Tibial artery (tissue), 4 donors: Measurements from ENCODE around the gene NOTCH4.
"Not testable (repeated sequence)": the region's sequence is repeated elsewhere in the genome, so short reads cannot be mapped to it uniquely, and the experiment has no call there.

Source experiments
- DNase-seq, 2 donors: peaks; one replicate each; pipeline ENCODE4 v3.0.0-alpha.2; 2019
- H3K27ac ChIP-seq, 2 donors: fragments of 200-600 bp; sonication (generic) in 1 of 2; 1 replicate in 1 of 2; 2 replicates in 1 of 2; pipeline ENCODE4 v1.5.1; 2018 to 2019; ENCODE audit warnings: mild to moderate bottlenecking in 1 of 2
- H3K27me3 ChIP-seq, 2 donors: fragments of 200-600 bp; sonication (generic) in 1 of 2; one replicate each; pipeline versions ENCODE4 v1.5.1 to v1.6.0; 2016 to 2019
- H3K36me3 ChIP-seq, 3 donors: fragments of 200-600 bp; sonication (generic) in 2 of 3; one replicate each; pipeline ENCODE4 v1.5.1; 2016 to 2019; ENCODE audit warnings: mild to moderate bottlenecking in 2 of 3
- H3K4me1 ChIP-seq, 4 donors: fragments of 200-600 bp; sonication (generic) in 2 of 4; 1 replicate in 3 of 4; 2 replicates in 1 of 4; pipeline ENCODE4 v1.5.1; 2016 to 2019
- H3K4me3 ChIP-seq, 2 donors: fragments of 200-600 bp; sonication (generic) in 1 of 2; 1 replicate in 1 of 2; 2 replicates in 1 of 2; pipeline ENCODE4 v1.5.1; 2018 to 2019; ENCODE audit warnings: mild to moderate bottlenecking in 2 of 2
- H3K9me3 ChIP-seq, 3 donors: fragments of 200-600 bp; sonication (generic) in 1 of 3; one replicate each; pipeline ENCODE4 v1.5.1; 2016 to 2019
- intact Hi-C: fragments of 100-400 bp; cut with DNase I; formaldehyde crosslinking; loops from one replicate; pipeline ENCODE4 v1.15.0; 2023; ENCODE audit warnings: low total_unique reads
- TF ChIP-seq, protein P1 (sequence below), 2 experiments: fragments of 200-600 bp in 1 of 2; fragments of 450-650 bp in 1 of 2; IDR thresholded peaks; one replicate each; pipeline ENCODE4 v1.5.1; 2017 to 2019; ENCODE audit warnings: antibody characterized with exemption in 2 of 2, mild to moderate bottlenecking in 1 of 2, moderate library complexity in 1 of 2

Gene NOTCH4

DNA sequence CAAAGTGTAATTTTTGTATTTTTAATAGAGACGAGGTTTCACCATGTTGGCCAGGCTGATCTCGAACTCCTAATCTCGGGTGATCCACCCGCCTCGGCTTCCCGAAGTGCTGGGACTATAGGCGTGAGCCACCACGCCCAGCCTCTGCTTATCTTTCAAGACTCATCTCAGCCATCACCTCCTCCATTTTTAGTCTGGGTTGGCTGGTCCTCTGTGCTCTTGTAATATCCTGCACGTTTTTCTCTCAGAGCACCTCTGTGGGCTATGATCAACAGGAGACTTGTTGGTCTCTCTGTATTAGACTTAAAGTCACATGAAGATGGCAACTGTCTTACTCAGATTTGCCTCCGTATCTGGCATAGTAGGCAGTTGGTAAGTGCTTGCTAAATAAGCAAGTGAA lies 7.6 kb downstream of the NOTCH4 start:
- no peak overlapping the region for H3K27ac ChIP-seq
- TF ChIP-seq, protein P1, sequence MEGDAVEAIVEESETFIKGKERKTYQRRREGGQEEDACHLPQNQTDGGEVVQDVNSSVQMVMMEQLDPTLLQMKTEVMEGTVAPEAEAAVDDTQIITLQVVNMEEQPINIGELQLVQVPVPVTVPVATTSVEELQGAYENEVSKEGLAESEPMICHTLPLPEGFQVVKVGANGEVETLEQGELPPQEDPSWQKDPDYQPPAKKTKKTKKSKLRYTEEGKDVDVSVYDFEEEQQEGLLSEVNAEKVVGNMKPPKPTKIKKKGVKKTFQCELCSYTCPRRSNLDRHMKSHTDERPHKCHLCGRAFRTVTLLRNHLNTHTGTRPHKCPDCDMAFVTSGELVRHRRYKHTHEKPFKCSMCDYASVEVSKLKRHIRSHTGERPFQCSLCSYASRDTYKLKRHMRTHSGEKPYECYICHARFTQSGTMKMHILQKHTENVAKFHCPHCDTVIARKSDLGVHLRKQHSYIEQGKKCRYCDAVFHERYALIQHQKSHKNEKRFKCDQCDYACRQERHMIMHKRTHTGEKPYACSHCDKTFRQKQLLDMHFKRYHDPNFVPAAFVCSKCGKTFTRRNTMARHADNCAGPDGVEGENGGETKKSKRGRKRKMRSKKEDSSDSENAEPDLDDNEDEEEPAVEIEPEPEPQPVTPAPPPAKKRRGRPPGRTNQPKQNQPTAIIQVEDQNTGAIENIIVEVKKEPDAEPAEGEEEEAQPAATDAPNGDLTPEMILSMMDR (IDR thresholded peaks at IDR 0.05): no peak
- DNase-seq: no peak
- no peaks in the 10 kb centered on the region for H3K36me3 ChIP-seq
- no peaks in the 10 kb centered on the region for H3K4me1 ChIP-seq
- intact Hi-C loops: no loop called here
- H3K9me3 ChIP-seq: no peaks in the 10 kb centered on the region
- no peak overlapping the region for H3K4me3 ChIP-seq
- peaks cover 0 to 15% of the 10 kb centered on the region in 2 donors for H3K27me3 ChIP-seq

DNA sequence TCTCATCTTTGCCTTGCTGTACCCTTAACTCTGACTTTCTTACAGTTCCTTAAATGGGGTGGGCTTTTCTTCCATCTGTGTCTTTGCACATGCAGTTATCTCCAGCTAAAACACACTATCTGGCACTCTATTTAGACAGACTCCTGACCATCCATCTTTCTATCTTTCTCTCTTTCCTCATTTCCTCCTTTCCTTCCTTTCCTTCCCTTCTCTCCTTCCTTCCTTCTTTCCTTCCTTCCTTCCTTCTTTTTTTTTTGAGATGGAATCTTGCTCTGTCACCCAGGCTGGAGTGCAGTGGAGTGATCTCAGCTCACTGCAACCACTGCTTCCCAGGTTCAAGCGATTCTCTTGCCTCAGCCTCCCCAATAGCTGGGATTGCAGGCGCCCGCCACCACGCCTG lies 8.2 kb downstream of the NOTCH4 start:
- H3K9me3 ChIP-seq: no peaks in the 10 kb centered on the region
- DNase-seq: no peak
- TF ChIP-seq, protein P1 (IDR thresholded peaks at IDR 0.05): no peak
- no peaks in the 10 kb centered on the region for H3K4me1 ChIP-seq
- peaks cover 0 to 11% of the 10 kb centered on the region in 2 donors for H3K27me3 ChIP-seq
- intact Hi-C loops: no loop called here
- H3K36me3 ChIP-seq: no peaks in the 10 kb centered on the region
- H3K4me3 ChIP-seq: no peak overlapping the region
- no peak overlapping the region for H3K27ac ChIP-seq

DNA sequence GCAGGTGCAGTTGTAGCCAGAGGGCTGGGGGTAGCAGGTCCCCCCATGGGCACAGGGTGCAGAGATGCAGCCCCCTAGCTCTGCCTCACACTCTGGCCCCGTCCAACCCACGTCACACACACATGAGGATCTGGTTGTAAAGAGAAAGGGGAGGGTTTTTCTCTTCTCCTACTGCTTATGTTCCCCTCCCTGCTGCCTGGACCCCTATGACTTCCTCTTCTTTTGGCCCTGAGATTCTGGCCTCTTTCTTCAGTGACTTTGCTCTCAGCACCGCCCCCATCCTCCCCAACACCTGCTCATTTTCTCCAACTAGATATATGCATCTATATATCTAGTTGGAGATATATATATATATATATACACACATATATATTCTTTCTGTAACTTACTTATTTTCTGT lies 9.7 kb downstream of the NOTCH4 start:
- DNase-seq: no peak
- H3K36me3 ChIP-seq: no peaks in the 10 kb centered on the region
- no peak overlapping the region for H3K27ac ChIP-seq
- TF ChIP-seq, protein P1 (IDR thresholded peaks at IDR 0.05): no peak
- H3K9me3 ChIP-seq: no peaks in the 10 kb centered on the region
- H3K4me1 ChIP-seq: no peaks in the 10 kb centered on the region
- peaks cover 0 to 3% of the 10 kb centered on the region in 2 donors for H3K27me3 ChIP-seq
- no peak overlapping the region for H3K4me3 ChIP-seq
- intact Hi-C loops: no loop called here

DNA sequence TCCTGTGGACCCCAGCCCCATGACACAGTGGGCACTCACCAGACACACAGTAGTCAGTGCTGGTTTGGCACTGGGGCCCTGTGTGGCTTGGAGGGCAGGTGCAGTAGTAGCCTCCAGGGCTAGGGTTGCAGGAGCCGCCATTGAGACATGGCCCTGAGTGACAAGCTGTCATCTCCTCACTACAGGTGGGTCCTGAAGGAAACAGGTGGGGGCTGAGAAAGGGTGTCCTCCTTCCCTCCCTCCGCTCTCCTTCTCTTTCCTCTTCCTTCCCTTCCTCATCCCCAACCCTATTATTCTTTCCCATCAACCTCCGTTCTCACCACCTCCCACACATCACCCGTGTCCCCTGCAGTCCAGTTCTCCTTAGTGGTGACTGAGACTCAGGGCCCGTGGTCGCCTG lies 10.2 kb downstream of the NOTCH4 start:
- Histone ChIP-seq H3K36me3 (no peaks in the 10 kb centered on the region), H3K4me3 (no peak overlapping the region)

DNA sequence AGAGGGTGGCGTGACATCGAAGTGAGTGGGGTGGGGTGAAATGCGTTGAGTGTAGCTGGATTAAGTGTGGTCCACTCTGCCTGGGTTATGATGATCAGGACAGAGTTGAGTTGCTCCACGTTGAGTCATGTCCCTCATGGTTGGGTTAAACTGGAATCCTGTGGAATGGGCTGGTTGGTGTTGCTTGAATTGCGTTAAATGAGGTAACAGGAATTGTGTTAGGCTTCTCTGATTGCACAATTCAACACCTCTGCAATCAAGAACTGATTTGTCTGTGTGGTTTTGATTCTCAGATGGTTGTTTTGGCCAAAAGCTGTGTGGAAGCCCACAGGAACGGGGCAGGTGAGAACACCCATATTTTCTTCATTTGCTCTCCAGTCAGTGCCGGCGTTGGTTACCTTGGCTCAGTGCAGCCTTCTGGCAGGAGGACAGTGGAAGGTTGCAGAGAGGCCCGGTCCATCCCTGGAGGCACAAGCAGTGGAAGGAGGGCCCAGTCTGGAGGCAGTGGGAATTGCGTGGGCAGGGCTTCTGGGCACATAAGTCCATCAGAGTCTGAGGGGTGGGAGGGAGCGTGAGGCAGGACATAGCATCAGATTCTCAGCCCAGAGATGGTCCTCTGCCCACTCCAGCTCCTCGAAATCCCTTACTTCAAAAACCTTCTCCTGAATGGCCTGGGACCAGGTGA lies 11.6 kb downstream of the NOTCH4 start:
- H3K9me3 ChIP-seq: no peaks in the 10 kb centered on the region
- TF ChIP-seq, protein P1 (IDR thresholded peaks at IDR 0.05): no peak
- no peaks in the 10 kb centered on the region for H3K4me1 ChIP-seq
- DNase-seq: peak in 1 of 2 donors; percentile 53
- H3K27ac ChIP-seq: no peak overlapping the region
- intact Hi-C loops: no loop called here
- H3K36me3 ChIP-seq: no peaks in the 10 kb centered on the region
- peaks cover 0 to 3% of the 10 kb centered on the region in 2 donors for H3K27me3 ChIP-seq
- no peak overlapping the region for H3K4me3 ChIP-seq

More for the DNA sequence above, 10.2 kb downstream of the NOTCH4 start:
- TF ChIP-seq, protein P1 (IDR thresholded peaks at IDR 0.05): no peak
- no peaks in the 10 kb centered on the region for H3K9me3 ChIP-seq
- no peak overlapping the region for H3K27ac ChIP-seq
- H3K4me1 ChIP-seq: no peaks in the 10 kb centered on the region
- H3K27me3 ChIP-seq: peaks cover 0 to 3% of the 10 kb centered on the region in 2 donors
- DNase-seq: peak in 1 of 2 donors; percentile 41
- intact Hi-C loops: no loop called here

DNA sequence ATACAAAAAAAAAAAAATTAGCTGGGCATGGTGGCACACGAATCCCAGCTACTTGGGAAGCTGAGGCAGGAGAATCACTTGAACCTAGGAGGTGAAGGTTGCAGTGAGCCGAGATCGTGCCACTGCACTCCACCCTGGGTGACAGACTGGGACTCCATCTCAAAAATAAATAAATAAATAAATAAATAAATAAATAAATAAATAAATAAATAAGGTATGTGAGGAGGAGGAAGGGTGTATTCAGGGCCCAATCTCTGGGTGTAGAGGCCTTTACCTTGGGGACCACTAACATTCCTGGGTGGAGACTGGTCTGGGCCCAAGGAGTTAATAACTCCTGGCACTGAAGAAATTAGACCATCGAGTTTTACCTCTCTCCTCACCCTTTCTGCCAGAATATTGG lies 12.4 kb downstream of the NOTCH4 start:
- intact Hi-C loops, H3K9me3 ChIP-seq, H3K36me3 ChIP-seq, H3K27ac ChIP-seq, H3K4me3 ChIP-seq, H3K4me1 ChIP-seq, H3K27me3 ChIP-seq: not testable (repeated sequence)
- peak in 1 of 2 donors; percentile 7 for DNase-seq
